GM23338 (cell line): ENCODE results near the gene SPPL2C.

Source experiments
- EZH2 ChIP-seq: fragments of 200-600 bp; sonication (generic); IDR thresholded peaks from one replicate; pipeline ENCODE4 v1.8.0; 2017; ENCODE audit warnings: antibody characterized with exemption, mild to moderate bottlenecking, low read depth; ENCODE audit not compliant: unreplicated experiment
- EZH2phosphoT487 ChIP-seq: fragments of 200-600 bp; sonication (generic); IDR thresholded peaks from one replicate; pipeline ENCODE4 v1.8.1; 2018; ENCODE audit warnings: antibody characterized with exemption; ENCODE audit not compliant: unreplicated experiment
- JUNB ChIP-seq: IDR thresholded peaks from one replicate; pipeline ENCODE4 v1.6.1; 2016; ENCODE audit warnings: antibody characterized with exemption; ENCODE audit not compliant: unreplicated experiment
- TF ChIP-seq, protein P1 (sequence below), 2 experiments: fragments of 200-600 bp in 1 of 2; sonication (generic) in 1 of 2; conservative IDR thresholded peaks; 2 replicates each; pipeline versions ENCODE4 v1.5.1 to v1.6.1; 2016 to 2017; ENCODE audit warnings: antibody characterized with exemption in 2 of 2, low read depth in 2 of 2, mild to moderate bottlenecking in 2 of 2, moderate library complexity in 1 of 2
- TF ChIP-seq, protein P2 (sequence below): IDR thresholded peaks from one replicate; pipeline ENCODE4 v1.6.1; 2018; ENCODE audit warnings: antibody characterized with exemption; ENCODE audit not compliant: unreplicated experiment

DNA sequence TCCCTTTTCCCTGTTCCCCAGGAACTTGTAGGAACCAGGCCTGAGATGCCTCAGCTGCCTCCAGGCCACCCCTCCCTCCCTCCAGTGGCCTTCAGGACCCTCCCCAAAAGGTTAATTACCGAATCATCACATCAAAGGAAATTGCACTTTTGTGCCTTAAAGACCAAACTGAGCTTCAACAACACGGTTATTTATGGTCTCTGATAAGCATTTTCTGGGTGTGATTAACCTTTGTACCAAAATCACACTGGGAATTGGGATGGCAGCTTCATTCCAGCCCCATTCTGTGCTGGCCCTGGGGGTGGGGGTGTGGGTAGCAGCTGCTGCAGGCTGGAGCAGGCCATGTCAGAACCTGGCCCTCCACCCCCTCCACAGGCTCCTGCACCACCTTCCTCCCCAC is 43.9 kb upstream of the SPPL2C start:
- TF ChIP-seq, protein P1, sequence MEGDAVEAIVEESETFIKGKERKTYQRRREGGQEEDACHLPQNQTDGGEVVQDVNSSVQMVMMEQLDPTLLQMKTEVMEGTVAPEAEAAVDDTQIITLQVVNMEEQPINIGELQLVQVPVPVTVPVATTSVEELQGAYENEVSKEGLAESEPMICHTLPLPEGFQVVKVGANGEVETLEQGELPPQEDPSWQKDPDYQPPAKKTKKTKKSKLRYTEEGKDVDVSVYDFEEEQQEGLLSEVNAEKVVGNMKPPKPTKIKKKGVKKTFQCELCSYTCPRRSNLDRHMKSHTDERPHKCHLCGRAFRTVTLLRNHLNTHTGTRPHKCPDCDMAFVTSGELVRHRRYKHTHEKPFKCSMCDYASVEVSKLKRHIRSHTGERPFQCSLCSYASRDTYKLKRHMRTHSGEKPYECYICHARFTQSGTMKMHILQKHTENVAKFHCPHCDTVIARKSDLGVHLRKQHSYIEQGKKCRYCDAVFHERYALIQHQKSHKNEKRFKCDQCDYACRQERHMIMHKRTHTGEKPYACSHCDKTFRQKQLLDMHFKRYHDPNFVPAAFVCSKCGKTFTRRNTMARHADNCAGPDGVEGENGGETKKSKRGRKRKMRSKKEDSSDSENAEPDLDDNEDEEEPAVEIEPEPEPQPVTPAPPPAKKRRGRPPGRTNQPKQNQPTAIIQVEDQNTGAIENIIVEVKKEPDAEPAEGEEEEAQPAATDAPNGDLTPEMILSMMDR (conservative IDR thresholded peaks at IDR 0.05; ENCODE audit: low read depth in 2 of 2) = no peak
- TF ChIP-seq JUNB (no peak), EZH2 (no peak), EZH2phosphoT487 (no peak)
- TF ChIP-seq, protein P2, sequence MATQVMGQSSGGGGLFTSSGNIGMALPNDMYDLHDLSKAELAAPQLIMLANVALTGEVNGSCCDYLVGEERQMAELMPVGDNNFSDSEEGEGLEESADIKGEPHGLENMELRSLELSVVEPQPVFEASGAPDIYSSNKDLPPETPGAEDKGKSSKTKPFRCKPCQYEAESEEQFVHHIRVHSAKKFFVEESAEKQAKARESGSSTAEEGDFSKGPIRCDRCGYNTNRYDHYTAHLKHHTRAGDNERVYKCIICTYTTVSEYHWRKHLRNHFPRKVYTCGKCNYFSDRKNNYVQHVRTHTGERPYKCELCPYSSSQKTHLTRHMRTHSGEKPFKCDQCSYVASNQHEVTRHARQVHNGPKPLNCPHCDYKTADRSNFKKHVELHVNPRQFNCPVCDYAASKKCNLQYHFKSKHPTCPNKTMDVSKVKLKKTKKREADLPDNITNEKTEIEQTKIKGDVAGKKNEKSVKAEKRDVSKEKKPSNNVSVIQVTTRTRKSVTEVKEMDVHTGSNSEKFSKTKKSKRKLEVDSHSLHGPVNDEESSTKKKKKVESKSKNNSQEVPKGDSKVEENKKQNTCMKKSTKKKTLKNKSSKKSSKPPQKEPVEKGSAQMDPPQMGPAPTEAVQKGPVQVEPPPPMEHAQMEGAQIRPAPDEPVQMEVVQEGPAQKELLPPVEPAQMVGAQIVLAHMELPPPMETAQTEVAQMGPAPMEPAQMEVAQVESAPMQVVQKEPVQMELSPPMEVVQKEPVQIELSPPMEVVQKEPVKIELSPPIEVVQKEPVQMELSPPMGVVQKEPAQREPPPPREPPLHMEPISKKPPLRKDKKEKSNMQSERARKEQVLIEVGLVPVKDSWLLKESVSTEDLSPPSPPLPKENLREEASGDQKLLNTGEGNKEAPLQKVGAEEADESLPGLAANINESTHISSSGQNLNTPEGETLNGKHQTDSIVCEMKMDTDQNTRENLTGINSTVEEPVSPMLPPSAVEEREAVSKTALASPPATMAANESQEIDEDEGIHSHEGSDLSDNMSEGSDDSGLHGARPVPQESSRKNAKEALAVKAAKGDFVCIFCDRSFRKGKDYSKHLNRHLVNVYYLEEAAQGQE = no peak
